PC-9 (cell line): ENCODE measurements around the gene CHSY3. TPM values are rescaled to one million over a fixed set of nuclear protein-coding genes. Genes with fewer than 3 reads are reported as not detected.

Source experiments
- BruUV-seq: library from RNA; stranded (reverse); fragments of 400-500 nt; replicated peaks from 2 replicates; lab custom pipeline; 2021; lab: Mats Ljungman, UMichigan
- CTCF ChIA-PET: fragments of 300-600 bp; sonication (Branson Sonifier 250); formaldehyde crosslinking; loops from one replicate; lab custom pipeline; 2022; ENCODE audit warnings: antibody characterized with exemption; lab: Charles Lee
- POLR2A ChIA-PET: fragments of 300-600 bp; sonication (Branson Sonifier 250); formaldehyde crosslinking; loops from one replicate; lab custom pipeline; 2022; ENCODE audit warnings: antibody characterized with exemption; ENCODE audit not compliant: unreplicated experiment; lab: Charles Lee
- DNase-seq, 2 experiments: peaks; one replicate each; pipeline versions ENCODE4 v3.0.0 to v3.0.0-alpha.2; 2015 to 2022; ENCODE audit warnings: mixed read lengths in 1 of 2
- H2AFZ ChIP-seq: fragments of 200-600 bp; sonication (generic); 2 replicates; pipeline ENCODE4 v1.8.1; 2017; ENCODE audit warnings: antibody characterized with exemption
- H3F3A ChIP-seq: fragments of 200-600 bp; sonication (generic); 2 replicates; pipeline ENCODE4 v1.8.1; 2017; ENCODE audit warnings: antibody characterized with exemption, mild to moderate bottlenecking, low read depth; ENCODE audit not compliant: insufficient read depth
- H3K27ac ChIP-seq: fragments of 200-600 bp; sonication (generic); 2 replicates; pipeline ENCODE4 v1.6.1; 2016; ENCODE audit warnings: mixed run types
- H3K27me3 ChIP-seq: fragments of 200-600 bp; sonication (generic); 2 replicates; pipeline ENCODE4 v1.6.1; 2016; ENCODE audit warnings: low read depth, mixed run types; ENCODE audit not compliant: insufficient read depth
- H3K36me3 ChIP-seq: fragments of 200-600 bp; sonication (generic); 2 replicates; pipeline ENCODE4 v1.6.1; 2016; ENCODE audit warnings: low read depth, mixed run types
- H3K4me1 ChIP-seq: fragments of 200-600 bp; sonication (generic); replicated peaks from 2 replicates; pipeline ENCODE4 v1.6.1; 2016; ENCODE audit warnings: mixed run types; ENCODE audit not compliant: insufficient read depth
- H3K4me2 ChIP-seq: fragments of 200-600 bp; sonication (generic); 2 replicates; pipeline ENCODE4 v1.6.1; 2017; ENCODE audit warnings: mixed run types
- H3K4me3 ChIP-seq: fragments of 200-600 bp; sonication (generic); 2 replicates; pipeline ENCODE4 v1.6.1; 2016; ENCODE audit warnings: mixed run types
- H3K79me2 ChIP-seq: fragments of 200-600 bp; sonication (generic); 2 replicates; pipeline ENCODE4 v1.6.1; 2017; ENCODE audit warnings: low read depth, mixed run types
- H3K9me2 ChIP-seq: fragments of 200-600 bp; sonication (generic); 2 replicates; pipeline ENCODE4 v1.8.1; 2017; ENCODE audit warnings: mild to moderate bottlenecking; ENCODE audit not compliant: insufficient read depth
- H3K9me3 ChIP-seq: fragments of 200-600 bp; sonication (generic); 2 replicates; pipeline ENCODE4 v1.8.1; 2016; ENCODE audit warnings: low read depth; ENCODE audit not compliant: insufficient read depth
- H4K20me1 ChIP-seq: fragments of 200-600 bp; sonication (generic); 2 replicates; pipeline ENCODE4 v1.8.1; 2017; ENCODE audit not compliant: insufficient read depth
- EZH2 ChIP-seq: fragments of 200-600 bp; sonication (generic); IDR thresholded peaks from 2 replicates; pipeline ENCODE4 v1.8.0; 2017; ENCODE audit warnings: antibody characterized with exemption, low read depth
- intact Hi-C: fragments of 100-400 bp; cut with micrococcal nuclease; formaldehyde crosslinking; loops from one replicate; pipeline ENCODE4 v1.10.0; 2022; ENCODE audit not compliant: unreplicated experiment
- total RNA-seq: library from RNA; stranded (reverse); gene quantifications from 2 replicates; pipeline ENCODE4 v1.2.3, GENCODE V29; 2021
- TF ChIP-seq, protein P1 (sequence below): fragments of 200-600 bp; sonication (generic); conservative IDR thresholded peaks from 2 replicates; pipeline ENCODE4 v1.6.1; 2017; ENCODE audit warnings: mixed run types, antibody characterized with exemption, mild to moderate bottlenecking, moderate library complexity

CHSY3 gene
- total RNA-seq, 1 experiment from 2014 or later = 0.17 TPM

DNA sequence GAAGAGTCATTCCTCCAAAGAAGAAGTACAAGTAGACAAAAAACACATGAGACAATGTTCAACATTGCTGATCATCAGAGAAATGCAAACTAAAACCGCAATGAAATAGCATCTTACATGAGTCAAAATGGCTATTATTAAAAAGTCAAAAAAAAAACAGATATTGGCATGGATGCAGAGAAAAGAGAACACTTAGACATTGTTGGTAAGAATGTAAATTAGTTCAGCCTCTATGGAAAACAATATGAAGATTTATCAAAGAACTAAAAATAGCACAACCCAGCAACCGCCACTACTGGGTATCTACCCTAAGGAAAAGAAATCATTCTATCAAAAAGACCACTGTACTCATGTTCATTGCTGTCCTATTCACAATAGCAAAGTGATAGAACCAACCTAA, 157.5 kb downstream of the CHSY3 start:
- no peaks in the 10 kb centered on the region for H3F3A ChIP-seq
- no peak overlapping the region for H2AFZ ChIP-seq
- ChIA-PET CTCF (no interaction called here), POLR2A (no interaction called here)
- 0 out of 2 replicates have a peak, but pooled peaks cover 3% of the 10 kb centered on the region for H3K9me2 ChIP-seq
- H4K20me1 ChIP-seq = no peaks in the 10 kb centered on the region; the same call in 1 of the 2 replicates
- intact Hi-C loops = no loop called here
- no peak overlapping the region for H3K27ac ChIP-seq
- no peaks in the 10 kb centered on the region; the same call in 1 of the 2 replicates for H3K9me3 ChIP-seq
- H3K36me3 ChIP-seq = no peaks in the 10 kb centered on the region
- no TSS peak for BruUV-seq
- H3K4me3 ChIP-seq = no peak overlapping the region
- H3K4me2 ChIP-seq = no peak overlapping the region
- H3K4me1 ChIP-seq = no peaks in the 10 kb centered on the region
- TF ChIP-seq, protein P1, sequence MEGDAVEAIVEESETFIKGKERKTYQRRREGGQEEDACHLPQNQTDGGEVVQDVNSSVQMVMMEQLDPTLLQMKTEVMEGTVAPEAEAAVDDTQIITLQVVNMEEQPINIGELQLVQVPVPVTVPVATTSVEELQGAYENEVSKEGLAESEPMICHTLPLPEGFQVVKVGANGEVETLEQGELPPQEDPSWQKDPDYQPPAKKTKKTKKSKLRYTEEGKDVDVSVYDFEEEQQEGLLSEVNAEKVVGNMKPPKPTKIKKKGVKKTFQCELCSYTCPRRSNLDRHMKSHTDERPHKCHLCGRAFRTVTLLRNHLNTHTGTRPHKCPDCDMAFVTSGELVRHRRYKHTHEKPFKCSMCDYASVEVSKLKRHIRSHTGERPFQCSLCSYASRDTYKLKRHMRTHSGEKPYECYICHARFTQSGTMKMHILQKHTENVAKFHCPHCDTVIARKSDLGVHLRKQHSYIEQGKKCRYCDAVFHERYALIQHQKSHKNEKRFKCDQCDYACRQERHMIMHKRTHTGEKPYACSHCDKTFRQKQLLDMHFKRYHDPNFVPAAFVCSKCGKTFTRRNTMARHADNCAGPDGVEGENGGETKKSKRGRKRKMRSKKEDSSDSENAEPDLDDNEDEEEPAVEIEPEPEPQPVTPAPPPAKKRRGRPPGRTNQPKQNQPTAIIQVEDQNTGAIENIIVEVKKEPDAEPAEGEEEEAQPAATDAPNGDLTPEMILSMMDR = no peak
- TF ChIP-seq EZH2 = no peak
- no peaks in the 10 kb centered on the region for H3K27me3 ChIP-seq
- no peak for DNase-seq
- no peaks in the 10 kb centered on the region for H3K79me2 ChIP-seq

DNA sequence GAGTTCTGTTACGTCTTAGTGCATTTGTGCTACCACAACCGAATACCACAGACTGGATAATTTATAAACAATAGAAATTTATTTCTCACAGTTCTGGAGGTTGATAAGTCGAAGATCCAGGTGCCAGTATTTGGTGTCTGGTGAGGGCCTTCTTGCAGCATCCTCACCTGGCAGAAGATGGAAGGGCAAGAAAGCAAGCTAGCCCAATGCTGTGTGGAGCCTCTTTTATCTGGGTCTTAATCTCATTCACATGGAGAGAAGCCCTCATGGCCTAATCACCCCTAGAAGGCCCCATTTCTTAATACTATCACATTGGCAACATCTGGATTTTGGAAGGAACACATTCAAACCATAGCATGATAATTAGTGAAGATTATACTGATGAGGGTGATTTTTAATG, 159.3 kb downstream of the CHSY3 start:
- Histone ChIP-seq H3K9me3 (no peaks in the 10 kb centered on the region; the same call in 1 of the 2 replicates), H3K27me3 (no peaks in the 10 kb centered on the region), H3F3A (no peaks in the 10 kb centered on the region), H4K20me1 (no peaks in the 10 kb centered on the region; the same call in 1 of the 2 replicates), H3K27ac (no peak overlapping the region), H3K36me3 (no peaks in the 10 kb centered on the region), H3K4me2 (no peak overlapping the region), H3K79me2 (no peaks in the 10 kb centered on the region), H3K4me3 (no peak overlapping the region), H3K4me1 (no peaks in the 10 kb centered on the region), H2AFZ (no peak overlapping the region), H3K9me2 (0 out of 2 replicates have a peak, but pooled peaks cover 3% of the 10 kb centered on the region)
- intact Hi-C loops = no loop called here
- BruUV-seq = no TSS peak
- ChIA-PET POLR2A (no interaction called here), CTCF (no interaction called here)
- no peak for DNase-seq
- no peak for TF ChIP-seq EZH2
- TF ChIP-seq, protein P1 = no peak

DNA sequence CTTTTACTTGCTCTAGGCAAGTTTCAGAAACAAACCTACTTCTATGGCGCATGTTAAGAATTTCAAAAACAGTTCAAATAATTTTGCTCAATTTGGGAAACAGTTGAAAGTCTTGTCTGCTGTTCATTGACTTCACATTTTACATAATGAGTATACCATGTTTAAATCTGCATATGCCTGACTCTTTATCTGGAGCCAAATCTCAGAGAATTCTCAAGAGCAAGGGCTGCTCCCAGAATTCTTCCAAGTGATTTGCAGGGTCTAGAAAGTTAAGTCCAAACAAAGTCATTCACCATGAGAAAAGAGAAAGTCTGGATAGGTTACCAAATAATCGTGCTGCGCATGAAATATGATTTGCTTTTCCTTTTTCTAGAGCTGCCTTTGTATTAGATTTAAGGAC, 160.2 kb downstream of the CHSY3 start:
- Histone ChIP-seq H3K4me2 (no peak overlapping the region), H3K9me2 (0 out of 2 replicates have a peak, but pooled peaks cover 3% of the 10 kb centered on the region), H2AFZ (no peak overlapping the region), H3K79me2 (no peaks in the 10 kb centered on the region), H4K20me1 (no peaks in the 10 kb centered on the region; the same call in 1 of the 2 replicates), H3K36me3 (no peaks in the 10 kb centered on the region), H3F3A (no peaks in the 10 kb centered on the region), H3K27me3 (no peaks in the 10 kb centered on the region), H3K4me1 (no peaks in the 10 kb centered on the region), H3K9me3 (no peaks in the 10 kb centered on the region; the same call in 1 of the 2 replicates), H3K4me3 (no peak overlapping the region), H3K27ac (no peak overlapping the region)
- TF ChIP-seq EZH2 = no peak
- TF ChIP-seq, protein P1 = no peak
- intact Hi-C loops = no loop called here
- POLR2A ChIA-PET = no interaction called here
- CTCF ChIA-PET = no interaction called here
- no peak for DNase-seq
- BruUV-seq = no TSS peak
